ENCODE measurements around the gene RRP36. TPM values are rescaled to one million over a fixed set of nuclear protein-coding genes. Genes with fewer than 3 reads are reported as not detected.

Gene RRP36
- total RNA-seq = 10 to 100 TPM; 39.2 to 75.9 (median 50.4) TPM

GRCh38 chr6:43021270-43022047 lies at the start of gene RRP36:
RRP36 (plus strand) TSS chr6:43021623; CDS start chr6:43021655, 32 bp downstream.
- peaks cover 0 to 32% (median 8%) of the 10 kb centered on the region in 4 donors for H3K4me1 ChIP-seq
- TF ChIP-seq POLR2A (IDR thresholded peaks at IDR 0.05) = peak in 1 of 2 donors; percentile 28
- TF ChIP-seq, protein P1, sequence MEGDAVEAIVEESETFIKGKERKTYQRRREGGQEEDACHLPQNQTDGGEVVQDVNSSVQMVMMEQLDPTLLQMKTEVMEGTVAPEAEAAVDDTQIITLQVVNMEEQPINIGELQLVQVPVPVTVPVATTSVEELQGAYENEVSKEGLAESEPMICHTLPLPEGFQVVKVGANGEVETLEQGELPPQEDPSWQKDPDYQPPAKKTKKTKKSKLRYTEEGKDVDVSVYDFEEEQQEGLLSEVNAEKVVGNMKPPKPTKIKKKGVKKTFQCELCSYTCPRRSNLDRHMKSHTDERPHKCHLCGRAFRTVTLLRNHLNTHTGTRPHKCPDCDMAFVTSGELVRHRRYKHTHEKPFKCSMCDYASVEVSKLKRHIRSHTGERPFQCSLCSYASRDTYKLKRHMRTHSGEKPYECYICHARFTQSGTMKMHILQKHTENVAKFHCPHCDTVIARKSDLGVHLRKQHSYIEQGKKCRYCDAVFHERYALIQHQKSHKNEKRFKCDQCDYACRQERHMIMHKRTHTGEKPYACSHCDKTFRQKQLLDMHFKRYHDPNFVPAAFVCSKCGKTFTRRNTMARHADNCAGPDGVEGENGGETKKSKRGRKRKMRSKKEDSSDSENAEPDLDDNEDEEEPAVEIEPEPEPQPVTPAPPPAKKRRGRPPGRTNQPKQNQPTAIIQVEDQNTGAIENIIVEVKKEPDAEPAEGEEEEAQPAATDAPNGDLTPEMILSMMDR (IDR thresholded peaks at IDR 0.05) = no peak
- DNase-seq = peak; percentile 72 to 88 (median 88)
- no peaks in the 10 kb centered on the region for H3K27me3 ChIP-seq
- H3K27ac ChIP-seq = peak within 1 kb of the TSS; percentile 80 to 89 (median 83)
- peak within 1 kb of the TSS; percentile 69 to 98 (median 80) for H3K4me3 ChIP-seq
- no peaks in the 10 kb centered on the region for H3K9me3 ChIP-seq
- H3K36me3 ChIP-seq = peaks cover 0 to 44% (median 0%) of the 10 kb centered on the region in 3 donors

DNA sequence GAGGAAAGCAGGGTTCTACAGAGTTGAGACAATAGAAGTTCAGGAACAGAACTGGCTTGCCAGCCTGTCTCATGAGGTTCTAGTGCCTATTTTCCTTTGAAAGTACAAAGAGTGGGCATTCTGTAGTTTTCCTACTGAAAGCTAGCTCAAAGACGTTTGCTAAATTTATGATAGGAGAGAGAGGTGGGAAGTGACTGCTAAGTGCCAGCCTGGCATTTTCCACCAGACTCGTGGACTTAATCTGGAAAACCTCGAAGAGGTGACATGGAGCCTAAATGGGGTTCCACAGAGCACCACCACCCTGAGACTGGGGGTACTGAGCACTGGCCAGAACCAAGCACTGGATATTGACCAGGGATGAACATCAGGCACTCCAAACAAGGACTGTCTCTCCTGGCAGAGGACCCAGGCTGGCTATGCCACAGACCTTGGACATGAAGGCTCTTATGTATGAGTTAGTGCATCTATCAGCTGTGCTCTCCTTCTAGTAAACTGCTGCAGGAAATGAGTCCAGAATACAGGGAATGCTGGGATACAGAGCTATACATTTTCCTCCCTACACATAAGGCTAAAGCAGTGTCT lies 49.6 kb upstream of the RRP36 start:
- DNase-seq = no peak
- H3K4me3 ChIP-seq = no peak overlapping the region
- no peaks in the 10 kb centered on the region for H3K27me3 ChIP-seq
- H3K9me3 ChIP-seq = no peaks in the 10 kb centered on the region
- TF ChIP-seq POLR2A (IDR thresholded peaks at IDR 0.05) = no peak
- TF ChIP-seq, protein P1 (IDR thresholded peaks at IDR 0.05) = no peak
- no peak overlapping the region for H3K27ac ChIP-seq
- H3K36me3 ChIP-seq = peaks cover 0 to 22% (median 0%) of the 10 kb centered on the region in 3 donors
- H3K4me1 ChIP-seq = no peaks in the 10 kb centered on the region

DNA sequence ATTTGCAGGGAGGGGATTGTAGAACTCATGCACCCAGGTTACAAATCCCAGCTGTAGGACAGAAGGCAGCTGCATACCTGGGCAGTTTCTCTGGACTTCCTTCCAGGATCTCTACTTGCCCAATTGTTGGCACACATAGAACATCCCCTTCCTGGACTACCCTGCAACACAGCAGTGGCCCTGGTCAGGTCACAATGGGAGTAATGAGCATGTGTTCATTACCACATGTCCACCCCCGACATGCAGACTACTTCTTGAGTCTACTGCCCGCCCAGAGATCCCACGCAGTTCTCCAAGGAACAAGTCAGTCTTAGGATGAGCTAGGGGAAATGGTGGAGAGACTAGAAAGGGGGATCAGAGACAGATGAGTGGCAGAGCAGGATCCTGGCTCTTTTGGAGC lies 47.5 kb upstream of the RRP36 start:
- H3K27me3 ChIP-seq = no peaks in the 10 kb centered on the region
- H3K36me3 ChIP-seq = peaks cover 0 to 4% (median 0%) of the 10 kb centered on the region in 3 donors
- no peak overlapping the region for H3K4me3 ChIP-seq
- no peaks in the 10 kb centered on the region for H3K9me3 ChIP-seq
- DNase-seq = no peak
- H3K4me1 ChIP-seq = peaks cover 0 to 5% (median 5%) of the 10 kb centered on the region in 4 donors
- TF ChIP-seq, protein P1 (IDR thresholded peaks at IDR 0.05) = no peak
- TF ChIP-seq POLR2A (IDR thresholded peaks at IDR 0.05) = no peak
- H3K27ac ChIP-seq = no peak overlapping the region

GRCh38 chr6:42974919-42975505 lies 46.4 kb upstream of the RRP36 start:
- TF ChIP-seq, protein P1 (IDR thresholded peaks at IDR 0.05) = no peak
- no peak for TF ChIP-seq POLR2A (IDR thresholded peaks at IDR 0.05)
- H3K27ac ChIP-seq = no peak overlapping the region
- no peaks in the 10 kb centered on the region for H3K9me3 ChIP-seq
- peaks cover 0 to 12% (median 7%) of the 10 kb centered on the region in 4 donors for H3K4me1 ChIP-seq
- no peaks in the 10 kb centered on the region for H3K36me3 ChIP-seq
- no peaks in the 10 kb centered on the region for H3K27me3 ChIP-seq
- no peak for DNase-seq
- H3K4me3 ChIP-seq = no peak overlapping the region

GRCh38 chr6:42978487-42978838 lies 43.0 kb upstream of the RRP36 start:
- Histone ChIP-seq H3K27me3 (no peaks in the 10 kb centered on the region), H3K9me3 (no peaks in the 10 kb centered on the region), H3K36me3 (no peaks in the 10 kb centered on the region), H3K4me1 (peaks cover 0 to 14% (median 7%) of the 10 kb centered on the region in 4 donors), H3K27ac (peak overlapping the region; percentile 84 to 97 (median 94)), H3K4me3 (peak overlapping the region; percentile 88 to 96 (median 94))
- TF ChIP-seq POLR2A (IDR thresholded peaks at IDR 0.05) = no peak
- TF ChIP-seq, protein P1 (IDR thresholded peaks at IDR 0.05) = no peak
- DNase-seq = peak in 2 of 3 donors; percentile 68 to 73
